CD4-positive, alpha-beta T cell treated with Interleukin-15 for 1 hour (primary cell): ENCODE data around the gene EHD1.

ENCODE experiments used
- DNase-seq: peaks from one replicate; pipeline ENCODE4 v3.0.0-alpha.2; 2020

Gene EHD1

GRCh38 chr11:64909653-64910343 lies 31.4 kb upstream of the EHD1 start:
- no peak for DNase-seq

- no peak for DNase-seq
These were observed 30.3 kb upstream of the EHD1 start for GRCh38 chr11:64908766-64909165.

- no peak for DNase-seq
These were observed 27.9 kb upstream of the EHD1 start for GRCh38 chr11:64906314-64906635.

- no peak for DNase-seq
These were observed 27.3 kb upstream of the EHD1 start for GRCh38 chr11:64905516-64906313.

GRCh38 chr11:64903291-64903833 lies 24.9 kb upstream of the EHD1 start:
- DNase-seq = no peak

- DNase-seq = no peak
These were observed 23.9 kb upstream of the EHD1 start for GRCh38 chr11:64902102-64902900.

GRCh38 chr11:64900774-64901173 lies 22.4 kb upstream of the EHD1 start:
- DNase-seq = no peak

GRCh38 chr11:64900263-64900678 lies 21.9 kb upstream of the EHD1 start:
- DNase-seq = peak; percentile 69

- DNase-seq = no peak
These were observed 20.1 kb upstream of the EHD1 start for GRCh38 chr11:64898541-64898940.

GRCh38 chr11:64898076-64898445 lies 19.6 kb upstream of the EHD1 start:
- no peak for DNase-seq

GRCh38 chr11:64897381-64898075 lies 19.1 kb upstream of the EHD1 start:
- no peak for DNase-seq

GRCh38 chr11:64896448-64897022 lies 18.1 kb upstream of the EHD1 start:
- no peak for DNase-seq

- no peak for DNase-seq
These were observed 16.5 kb upstream of the EHD1 start for GRCh38 chr11:64894812-64895452.

GRCh38 chr11:64894070-64894811 lies 15.8 kb upstream of the EHD1 start:
- peak; percentile 87 for DNase-seq

GRCh38 chr11:64893194-64894069 lies 15.0 kb upstream of the EHD1 start:
- no peak for DNase-seq

- DNase-seq = no peak
These were observed 14.4 kb upstream of the EHD1 start for GRCh38 chr11:64892838-64893193.

- no peak for DNase-seq
These were observed 14.0 kb upstream of the EHD1 start for GRCh38 chr11:64892411-64892831.

GRCh38 chr11:64891880-64892279 lies 13.5 kb upstream of the EHD1 start:
- no peak for DNase-seq

- no peak for DNase-seq
These were observed 12.9 kb upstream of the EHD1 start for GRCh38 chr11:64891215-64891848.

- DNase-seq = no peak
These were observed 12.1 kb upstream of the EHD1 start for GRCh38 chr11:64890522-64890939.
